GM18511 (cell line): ENCODE measurements around the gene C1QTNF4.
"Not testable (repeated sequence)": the region's sequence is repeated elsewhere in the genome, so short reads cannot be mapped to it uniquely, and the experiment has no call there.

Source experiments
- ATAC-seq: cut with Tn5 transposase; IDR thresholded peaks from one replicate; pipeline ENCODE4 v1.9.1; 2021; ENCODE audit warnings: mild to moderate bottlenecking, moderate library complexity; ENCODE audit not compliant: unreplicated experiment

C1QTNF4 gene

GRCh38 chr11:47593934-47594855, at the start of gene C1QTNF4:
C1QTNF4 (minus strand) TSS chr11:47594411; CDS start chr11:47590810, 3,601 bp downstream.
- no peak for ATAC-seq

GRCh38 chr11:47642099-47642855, 48.1 kb upstream of the C1QTNF4 start, which contains the start of gene MTCH2:
MTCH2 (minus strand) TSS chr11:47642559; CDS start chr11:47642465, 94 bp downstream.
- ATAC-seq = peak; percentile 87

- ATAC-seq = no peak
Observed at GRCh38 chr11:47641600-47642098, 47.4 kb upstream of the C1QTNF4 start.

- ATAC-seq = not testable (repeated sequence)
Observed at GRCh38 chr11:47640506-47640905, 46.3 kb upstream of the C1QTNF4 start.

- ATAC-seq = not testable (repeated sequence)
Observed at GRCh38 chr11:47636331-47636730, 42.1 kb upstream of the C1QTNF4 start.

GRCh38 chr11:47631473-47631872, 37.3 kb upstream of the C1QTNF4 start:
- no peak for ATAC-seq

- no peak for ATAC-seq
Observed at GRCh38 chr11:47628026-47628425, 33.8 kb upstream of the C1QTNF4 start.

- ATAC-seq = no peak
Observed at GRCh38 chr11:47626234-47626633, 32.0 kb upstream of the C1QTNF4 start.

GRCh38 chr11:47620836-47621378, 26.7 kb upstream of the C1QTNF4 start:
- no peak for ATAC-seq

GRCh38 chr11:47617417-47617809, 23.2 kb upstream of the C1QTNF4 start:
- ATAC-seq = no peak

GRCh38 chr11:47616726-47617416, 22.7 kb upstream of the C1QTNF4 start:
- ATAC-seq = no peak

- no peak for ATAC-seq
Observed at GRCh38 chr11:47615249-47615648, 21.0 kb upstream of the C1QTNF4 start.

GRCh38 chr11:47611348-47611794, 17.2 kb upstream of the C1QTNF4 start:
- ATAC-seq = peak; percentile 88

- no peak for ATAC-seq
Observed at GRCh38 chr11:47609675-47610074, 15.5 kb upstream of the C1QTNF4 start.

GRCh38 chr11:47607380-47607779, 13.2 kb upstream of the C1QTNF4 start:
- ATAC-seq = no peak

GRCh38 chr11:47606731-47607130, 12.5 kb upstream of the C1QTNF4 start:
- ATAC-seq = no peak

GRCh38 chr11:47605921-47606320, 11.7 kb upstream of the C1QTNF4 start:
- ATAC-seq = no peak

GRCh38 chr11:47603295-47603694, 9.1 kb upstream of the C1QTNF4 start:
- no peak for ATAC-seq

- ATAC-seq = no peak
Observed at GRCh38 chr11:47599902-47600301, 5.7 kb upstream of the C1QTNF4 start.

- ATAC-seq = no peak
Observed at GRCh38 chr11:47595967-47596366, 1.8 kb upstream of the C1QTNF4 start.

- no peak for ATAC-seq
Observed at GRCh38 chr11:47595029-47595428, 818 bp upstream of the C1QTNF4 start.
